Kidney epithelial cell (primary cell): Measurements from ENCODE around the gene CENPT. TPM values are rescaled to one million over a fixed set of nuclear protein-coding genes. Genes with fewer than 3 reads are reported as not detected.
A peak's percentile ranks its signal among the peaks of the same experiment; 100 is the strongest.
"Not testable (repeated sequence)": the region's sequence is repeated elsewhere in the genome, so short reads cannot be mapped to it uniquely, and the experiment has no call there.

Source experiments
- DNase-seq: peaks from one replicate; pipeline ENCODE4 v3.0.0-alpha.2; 2010; ENCODE audit warnings: low read depth
- H3K27me3 ChIP-seq: 2 replicates; pipeline ENCODE4 v1.6.0; 2011; ENCODE audit warnings: low read length; ENCODE audit not compliant: control insufficient read depth, insufficient read depth
- H3K36me3 ChIP-seq: 2 replicates; pipeline ENCODE4 v1.5.1; 2011; ENCODE audit warnings: low read length; ENCODE audit not compliant: control insufficient read depth, insufficient read depth
- H3K4me3 ChIP-seq: 2 replicates; pipeline ENCODE4 v1.5.1; 2011; ENCODE audit warnings: low read depth, mild to moderate bottlenecking, control low read depth, low read length
- CTCF ChIP-seq: IDR thresholded peaks from 2 replicates; pipeline ENCODE4 v1.5.1; 2011; ENCODE audit warnings: mild to moderate bottlenecking, moderate library complexity, low read length, control low read depth, inconsistent platforms; ENCODE audit not compliant: insufficient read depth, poor library complexity, severe bottlenecking
- total RNA-seq: library from RNA; depleted of rRNA; stranded (reverse); fragments of >200 nt; gene quantifications from 2 replicates; pipeline ENCODE4 v1.2.3, GENCODE V29; 2015

Gene CENPT
- total RNA-seq, 1 donor from 2014 or later: 30.3 TPM

DNA sequence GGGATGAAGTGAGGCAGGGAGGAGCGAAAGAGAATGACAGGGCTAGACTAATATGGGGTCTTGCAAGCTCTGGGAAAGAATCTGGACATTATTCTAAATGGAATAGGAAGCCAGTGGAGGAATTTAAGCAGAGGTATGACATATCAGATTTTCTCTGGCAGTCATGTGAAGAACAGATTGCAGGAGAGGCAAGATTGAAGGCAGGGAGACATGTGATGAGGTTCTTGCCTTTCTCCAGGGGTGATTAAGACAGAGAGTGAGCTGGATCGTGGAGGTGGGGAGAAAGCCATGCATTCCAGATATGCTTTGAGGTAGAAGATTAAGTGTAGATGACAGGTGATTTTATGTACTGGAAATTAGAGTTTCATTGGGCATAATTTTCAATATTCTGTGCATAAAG lies 9.7 kb downstream of the CENPT start:
- no peak for DNase-seq
- H3K27me3 ChIP-seq: no peaks in the 10 kb centered on the region
- H3K36me3 ChIP-seq: no peaks in the 10 kb centered on the region
- H3K4me3 ChIP-seq: no peak overlapping the region
- TF ChIP-seq CTCF: no peak

- not testable (repeated sequence) for H3K36me3 ChIP-seq, H3K4me3 ChIP-seq, DNase-seq, H3K27me3 ChIP-seq
Observed at GRCh38 chr16:67837190-67837589, 10.3 kb downstream of the CENPT start.

DNA sequence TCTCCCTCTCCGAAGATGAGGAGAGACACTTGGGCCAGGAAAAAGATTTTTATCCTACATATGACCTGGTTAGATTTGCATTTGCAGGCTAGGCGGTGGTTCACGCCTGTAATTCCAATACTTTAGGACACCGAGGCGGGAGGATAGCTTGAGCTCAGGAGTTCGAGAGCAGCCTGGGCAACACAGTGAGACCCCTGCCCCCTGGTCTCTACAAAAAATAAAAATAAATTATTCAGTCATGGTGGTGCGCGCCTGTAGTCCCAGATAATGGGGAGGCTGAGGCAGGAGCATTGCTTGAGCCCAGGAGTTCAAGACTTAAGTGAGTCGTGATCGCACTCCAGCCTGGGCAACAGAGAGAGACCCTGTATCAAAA lies 13.3 kb downstream of the CENPT start:
- Histone ChIP-seq H3K4me3 (no peak overlapping the region), H3K27me3 (no peaks in the 10 kb centered on the region), H3K36me3 (no peaks in the 10 kb centered on the region)
- no peak for DNase-seq
- TF ChIP-seq CTCF: no peak

DNA sequence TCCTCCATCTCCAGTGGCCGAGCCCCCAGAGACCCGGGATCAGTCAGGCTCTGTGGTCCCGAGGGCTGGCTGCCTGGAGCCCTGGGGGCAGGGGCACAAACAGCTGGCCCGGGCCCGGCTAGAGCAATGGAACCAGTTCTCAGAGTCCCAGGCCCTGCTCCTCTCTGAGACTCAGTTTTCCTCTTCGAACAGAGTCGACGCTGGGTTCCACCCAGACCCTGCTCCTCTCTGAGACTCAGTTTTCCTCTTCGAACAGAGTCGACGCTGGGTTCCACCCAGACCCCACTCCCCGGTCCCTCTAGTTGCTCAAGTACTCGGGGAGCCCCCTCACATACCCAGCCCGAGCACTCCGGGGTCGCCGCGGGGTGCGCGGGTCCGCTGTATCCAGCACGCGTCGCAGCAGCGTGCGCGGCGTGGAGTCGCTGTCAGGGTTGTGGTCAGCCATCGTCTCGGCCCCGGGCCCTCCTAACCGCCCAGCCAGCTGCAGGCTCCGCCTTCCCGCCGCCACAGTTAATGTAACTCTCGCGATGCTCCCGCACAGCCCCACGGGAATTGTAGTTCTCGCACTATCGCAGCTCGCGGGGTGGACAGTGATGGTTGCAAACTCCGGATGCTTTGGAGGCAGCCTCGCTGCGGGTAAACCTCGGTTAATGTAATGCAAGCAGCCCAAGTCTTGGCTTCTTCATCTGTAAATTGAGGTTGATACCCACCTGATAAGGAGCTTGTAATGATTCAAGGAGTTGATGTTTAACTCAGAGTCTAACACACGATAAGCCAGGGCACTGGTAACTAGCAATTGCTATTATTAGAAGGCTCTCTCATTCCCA lies 13.9 kb downstream of the CENPT start:
- no peak for DNase-seq
- Histone ChIP-seq H3K4me3 (peak overlapping the region; percentile 70), H3K27me3 (no peaks in the 10 kb centered on the region), H3K36me3 (no peaks in the 10 kb centered on the region)
- TF ChIP-seq CTCF: no peak

DNA sequence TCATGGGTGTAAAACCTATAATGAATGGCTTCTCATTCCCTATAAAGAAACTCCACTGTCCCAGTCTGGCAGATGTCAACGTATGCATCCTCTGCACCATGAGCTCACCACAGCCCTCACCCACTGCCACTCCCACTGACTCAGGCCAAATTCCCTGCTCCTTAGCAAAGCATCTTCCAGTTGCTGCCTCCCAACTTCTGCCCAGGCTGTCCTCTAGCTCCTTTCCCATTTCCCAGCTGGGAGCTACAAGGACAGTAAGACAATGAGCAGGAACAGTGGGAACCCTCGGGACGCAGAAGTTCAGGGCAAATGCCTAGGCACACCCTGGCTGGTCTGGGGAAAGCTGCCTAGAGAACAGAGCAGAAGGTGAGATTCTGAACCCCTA lies 14.5 kb downstream of the CENPT start:
- H3K4me3 ChIP-seq: peak overlapping the region; percentile 70
- H3K36me3 ChIP-seq: no peaks in the 10 kb centered on the region
- DNase-seq: no peak
- H3K27me3 ChIP-seq: no peaks in the 10 kb centered on the region
- no peak for TF ChIP-seq CTCF

- no peaks in the 10 kb centered on the region for H3K36me3 ChIP-seq
- DNase-seq: no peak
- no peak for TF ChIP-seq CTCF
- no peaks in the 10 kb centered on the region for H3K27me3 ChIP-seq
- H3K4me3 ChIP-seq: no peak overlapping the region
Observed at GRCh38 chr16:67828651-67829050, 18.8 kb downstream of the CENPT start.
